NCI-H446 (cell line): ENCODE data around the gene HOXA11.

ENCODE experiments used
- DNase-seq, 2 experiments: peaks; one replicate each; lab custom pipeline; 2025; lab: John Stamatoyannopoulos, UW

Gene HOXA11

GRCh38 chr7:27192546-27193334 lies 7.7 kb upstream of the HOXA11 start:
- DNase-seq: no peak

DNA sequence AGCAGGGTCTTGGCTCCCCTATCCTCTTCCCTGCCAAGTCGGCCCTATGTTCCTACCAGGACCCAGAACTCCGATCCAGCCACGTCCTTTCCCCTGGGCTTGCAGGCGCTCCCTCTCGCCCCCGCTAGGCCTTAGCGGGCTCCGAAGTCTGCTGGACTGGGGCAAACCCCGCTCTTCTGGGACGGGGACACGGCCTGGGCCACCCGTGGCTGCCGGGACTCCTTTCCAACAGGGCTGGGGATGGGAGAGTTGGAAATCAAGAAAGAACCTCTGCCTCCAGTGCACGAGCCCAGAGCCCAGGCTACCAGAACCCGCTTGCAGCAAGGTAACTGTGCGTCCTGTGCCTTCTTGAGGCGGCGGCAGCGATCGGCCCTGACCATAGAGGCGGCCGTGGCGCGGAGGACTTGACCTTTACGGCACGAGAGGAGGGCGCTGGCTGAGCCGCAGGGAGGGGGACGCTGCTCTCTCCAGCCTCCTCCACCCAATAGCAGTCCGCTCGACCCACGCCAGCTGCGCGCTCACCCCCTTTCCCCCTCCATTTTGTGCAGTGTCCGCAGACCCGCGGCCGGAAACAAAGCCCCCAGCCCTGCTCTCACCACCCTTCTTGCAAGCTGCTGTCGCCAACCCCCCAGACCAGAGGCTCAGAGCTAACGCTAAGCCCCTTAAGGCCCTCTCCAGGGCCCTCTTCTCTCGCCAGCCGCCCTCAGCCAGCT lies 7.0 kb upstream of the HOXA11 start:
- no peak for DNase-seq

GRCh38 chr7:27191161-27191731 lies 6.2 kb upstream of the HOXA11 start:
- DNase-seq: no peak

DNA sequence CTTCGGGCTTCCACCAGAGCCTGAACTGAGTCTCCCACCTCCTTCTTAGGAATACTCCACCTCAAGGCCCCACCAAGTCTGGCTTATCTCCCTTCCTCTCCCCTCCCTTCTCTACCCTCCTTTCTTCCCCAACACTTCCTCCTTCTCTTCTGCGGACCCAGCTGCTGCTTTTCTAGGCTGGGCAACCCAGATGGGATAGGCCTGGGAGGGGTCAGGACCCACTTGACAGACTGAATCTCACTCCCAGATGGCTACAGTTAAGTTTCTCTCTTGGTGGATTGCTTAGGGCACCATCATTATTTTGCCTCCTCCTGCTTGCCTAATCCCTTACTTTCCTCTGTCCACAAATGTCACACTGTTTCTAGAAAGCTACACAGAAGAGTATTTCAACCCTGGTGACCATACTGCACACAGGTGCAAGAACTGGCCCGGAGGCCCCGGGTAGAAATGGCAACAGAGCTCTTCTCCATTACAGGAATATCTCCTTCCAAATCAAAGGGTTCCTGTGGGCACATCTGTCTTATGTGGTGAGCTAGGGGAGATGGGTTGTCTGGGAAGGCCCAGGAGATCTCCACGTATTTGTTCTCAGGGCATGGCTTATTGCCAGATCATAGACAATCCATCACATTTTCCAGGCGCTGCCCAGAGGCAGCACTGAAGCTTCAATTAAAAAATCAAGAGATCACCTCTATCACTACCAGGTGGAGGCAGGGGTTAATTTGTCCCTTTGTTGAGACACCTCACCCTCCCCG lies 5.1 kb upstream of the HOXA11 start:
- no peak for DNase-seq

DNA sequence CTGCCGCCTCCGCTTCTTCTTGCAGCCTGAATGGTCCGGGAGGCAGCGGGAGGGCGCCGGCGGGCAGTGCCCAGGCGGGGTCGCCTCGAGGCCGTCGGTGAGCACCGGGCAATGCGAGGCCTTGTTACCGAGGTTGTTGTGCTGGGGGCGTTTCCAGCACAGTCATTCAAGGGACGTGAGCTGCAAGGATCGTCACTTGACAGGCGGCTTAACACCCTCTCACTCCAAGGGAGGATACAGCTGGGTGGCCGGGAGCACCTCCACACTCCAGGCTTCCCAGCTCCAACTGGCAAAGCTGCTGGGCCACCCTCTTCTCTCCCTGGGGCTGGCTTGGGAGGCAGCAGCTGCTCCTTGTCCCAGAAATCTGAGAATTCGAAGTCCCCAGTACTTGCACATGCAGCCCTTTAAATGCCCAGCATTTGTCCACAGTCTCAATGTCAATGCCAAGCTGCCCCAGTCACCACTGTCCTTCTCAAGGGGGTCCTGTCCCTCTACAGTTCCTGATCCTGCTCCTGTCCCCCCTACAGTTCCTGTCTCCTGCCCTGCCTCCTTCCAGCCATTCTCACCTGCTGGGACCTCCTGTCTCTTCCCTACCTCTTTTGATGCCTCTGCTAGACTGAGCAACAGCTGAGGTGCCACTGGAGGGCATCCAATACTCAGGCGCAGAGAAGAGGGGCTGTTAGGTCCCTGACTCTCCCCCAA lies 4.4 kb upstream of the HOXA11 start:
- DNase-seq: no peak

GRCh38 chr7:27188386-27189294 lies 3.6 kb upstream of the HOXA11 start:
- no peak for DNase-seq

DNA sequence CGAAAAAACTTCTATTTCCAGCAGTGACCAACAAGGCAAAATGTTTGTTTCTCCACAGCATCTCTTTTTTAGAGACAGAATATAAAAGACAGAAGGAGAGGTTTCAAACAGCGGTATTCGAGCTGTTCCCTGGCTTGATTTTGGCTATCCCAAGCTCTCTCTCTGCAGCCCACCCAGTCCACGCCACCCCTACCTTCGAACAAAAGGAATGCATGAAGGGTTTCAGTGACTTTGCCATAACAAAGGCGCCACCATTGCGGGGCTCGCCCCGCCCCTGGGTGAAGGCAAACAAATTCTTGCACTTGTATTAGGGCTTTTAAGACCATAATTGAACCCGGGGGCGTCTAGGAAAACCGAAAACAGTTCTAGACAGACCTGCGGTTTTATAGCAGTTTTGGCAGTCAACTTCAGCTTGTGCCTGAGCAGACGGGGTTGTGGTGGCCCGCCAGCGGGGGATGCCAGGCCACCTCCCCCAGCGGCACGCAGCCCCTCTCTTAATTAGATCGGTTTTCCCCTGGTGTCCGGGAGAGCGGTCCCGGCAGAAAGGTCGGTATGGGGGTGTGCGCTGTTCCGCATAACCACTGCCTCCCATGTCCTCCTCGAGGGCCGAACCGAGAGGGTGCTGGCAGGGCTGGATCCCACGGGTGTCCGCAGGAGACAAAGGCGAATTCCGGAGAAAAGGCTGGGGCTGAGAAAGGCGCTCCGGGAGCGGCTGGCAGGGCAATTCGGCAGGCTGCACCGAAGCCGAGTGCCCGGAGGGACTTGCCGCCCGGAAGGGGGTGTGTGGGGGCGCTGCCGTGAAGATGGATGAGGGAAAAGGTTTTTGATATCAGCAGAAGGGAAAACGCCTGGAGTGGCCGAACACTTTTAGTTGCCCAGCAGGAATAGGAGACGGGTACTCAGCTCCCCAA lies 2.7 kb upstream of the HOXA11 start:
- no peak for DNase-seq

GRCh38 chr7:27186668-27187474 lies 1.8 kb upstream of the HOXA11 start:
- no peak for DNase-seq

- no peak for DNase-seq
Measured at GRCh38 chr7:27185854-27186667, 1.0 kb upstream of the HOXA11 start.

- peak in 1 of 2 experiments; percentile 42 for DNase-seq
Measured at GRCh38 chr7:27184337-27185012, 557 bp downstream of the HOXA11 start.

DNA sequence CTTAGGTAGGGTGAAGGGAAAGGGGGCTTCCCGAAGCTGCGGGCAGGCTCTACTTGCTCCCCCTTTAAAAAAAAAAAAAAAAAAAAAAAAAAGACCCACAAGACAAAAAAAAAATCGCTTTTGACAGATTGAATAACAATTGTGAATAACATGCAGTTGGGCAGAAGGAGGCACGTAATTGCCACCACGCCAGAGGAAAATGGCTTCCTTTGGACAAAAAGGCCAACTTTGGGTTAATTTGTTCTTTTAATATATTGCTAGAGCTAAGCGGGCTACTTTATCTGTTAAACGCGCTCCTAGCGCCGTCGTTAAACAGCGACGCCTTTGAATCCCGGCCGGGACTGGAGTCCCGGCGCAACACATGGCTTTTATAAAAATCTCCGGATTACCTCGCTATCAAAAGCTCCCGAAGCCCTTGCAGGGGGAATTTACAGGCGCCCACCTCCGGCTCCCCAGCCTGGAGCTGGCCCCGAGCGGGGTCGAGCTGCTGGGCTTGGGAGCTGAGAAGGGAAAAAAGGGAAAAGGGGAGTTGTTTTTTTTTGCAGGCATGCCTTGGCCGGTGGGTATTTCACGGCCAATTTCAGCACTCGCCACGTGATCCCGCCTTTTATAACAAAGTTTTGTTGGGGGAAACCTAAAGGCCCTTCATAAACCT lies 1.2 kb downstream of the HOXA11 start:
- DNase-seq: peak; percentile 34 to 42

- DNase-seq: peak in 1 of 2 experiments; percentile 22
Measured at GRCh38 chr7:27182861-27183681, 2.0 kb downstream of the HOXA11 start.

DNA sequence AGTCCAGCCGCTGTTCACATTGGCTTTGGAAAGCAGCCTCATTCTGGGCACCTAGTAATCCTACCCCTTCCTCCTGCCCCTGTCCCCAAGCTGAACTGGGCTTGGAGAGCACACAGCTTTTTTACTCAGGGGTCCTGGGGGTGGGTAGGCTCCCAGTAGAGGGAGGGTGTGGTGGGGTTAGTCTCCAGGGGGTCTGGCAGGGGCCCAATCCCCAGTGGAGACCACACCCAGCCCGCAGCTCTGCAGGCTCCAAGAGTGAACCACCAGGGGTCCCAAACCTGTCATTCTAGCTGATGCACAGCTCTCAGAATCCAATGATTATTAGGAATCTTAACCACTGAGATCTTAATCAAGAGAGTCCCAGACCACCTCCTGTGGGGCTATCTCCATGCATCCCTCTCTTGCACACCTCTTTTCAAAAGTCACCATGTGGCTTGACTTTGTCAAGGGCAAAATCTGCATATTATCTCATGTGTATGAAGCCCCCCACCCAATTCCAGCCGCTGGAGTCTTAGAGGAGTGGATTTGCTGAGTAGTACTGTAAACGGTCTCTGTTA lies 2.7 kb downstream of the HOXA11 start:
- DNase-seq: peak in 1 of 2 experiments; percentile 15

GRCh38 chr7:27181795-27182275 lies 3.2 kb downstream of the HOXA11 start:
- no peak for DNase-seq
